ENCODE data around the gene RAMP2.
"Not testable (repeated sequence)": the region's sequence is repeated elsewhere in the genome, so short reads cannot be mapped to it uniquely, and the experiment has no call there.

Gene RAMP2

GRCh38 chr17:42769964-42770363, 8.9 kb downstream of the RAMP2 start:
- DNase-seq (ENCODE audit: low read depth in 2 of 2) = not testable (repeated sequence)

- no peak for DNase-seq (ENCODE audit: low read depth in 2 of 2)
These were observed 11.9 kb downstream of the RAMP2 start for GRCh38 chr17:42772945-42773289.

GRCh38 chr17:42773290-42774035, 12.4 kb downstream of the RAMP2 start, which contains the start of gene VPS25:
TSS of gene VPS25 (plus strand) at chr17:42773449. CDS start at chr17:42773476, 27 bp downstream.
- DNase-seq (ENCODE audit: low read depth in 2 of 2) = peak; percentile 50 to 59

- DNase-seq (ENCODE audit: low read depth in 2 of 2) = no peak
These were observed 13.2 kb downstream of the RAMP2 start for GRCh38 chr17:42774066-42774745.

GRCh38 chr17:42775534-42776098, 14.6 kb downstream of the RAMP2 start:
- DNase-seq (ENCODE audit: low read depth in 2 of 2) = no peak

GRCh38 chr17:42778570-42778969, 17.5 kb downstream of the RAMP2 start:
- DNase-seq (ENCODE audit: low read depth in 2 of 2) = no peak

- DNase-seq (ENCODE audit: low read depth in 2 of 2) = no peak
These were observed 18.4 kb downstream of the RAMP2 start for GRCh38 chr17:42779304-42779935.

- DNase-seq (ENCODE audit: low read depth in 2 of 2) = no peak
These were observed 19.2 kb downstream of the RAMP2 start, which contains the start of gene WNK4 for GRCh38 chr17:42779936-42780850. TSS of gene WNK4 (plus strand) at chr17:42780610. CDS start at chr17:42780699, 89 bp downstream.

- no peak for DNase-seq (ENCODE audit: low read depth in 2 of 2)
These were observed 20.0 kb downstream of the RAMP2 start for GRCh38 chr17:42780851-42781638.

- no peak for DNase-seq (ENCODE audit: low read depth in 2 of 2)
These were observed 20.7 kb downstream of the RAMP2 start for GRCh38 chr17:42781639-42782165.

- no peak for DNase-seq (ENCODE audit: low read depth in 2 of 2)
These were observed 21.4 kb downstream of the RAMP2 start for GRCh38 chr17:42782166-42783061.

- DNase-seq (ENCODE audit: low read depth in 2 of 2) = no peak
These were observed 22.2 kb downstream of the RAMP2 start for GRCh38 chr17:42783062-42783790.

GRCh38 chr17:42783791-42784138, 22.7 kb downstream of the RAMP2 start:
- no peak for DNase-seq (ENCODE audit: low read depth in 2 of 2)

GRCh38 chr17:42784409-42784808, 23.4 kb downstream of the RAMP2 start:
- no peak for DNase-seq (ENCODE audit: low read depth in 2 of 2)

GRCh38 chr17:42784811-42785592, 24.0 kb downstream of the RAMP2 start:
- no peak for DNase-seq (ENCODE audit: low read depth in 2 of 2)

- DNase-seq (ENCODE audit: low read depth in 2 of 2) = no peak
These were observed 26.2 kb downstream of the RAMP2 start for GRCh38 chr17:42787266-42787665.

- DNase-seq (ENCODE audit: low read depth in 2 of 2) = no peak
These were observed 30.9 kb downstream of the RAMP2 start for GRCh38 chr17:42791948-42792347.

- DNase-seq (ENCODE audit: low read depth in 2 of 2) = no peak
These were observed 31.5 kb downstream of the RAMP2 start for GRCh38 chr17:42792545-42792944.

All from stimulated activated CD8-positive, alpha-beta memory T cell treated with anti-CD3 and anti-CD28 coated beads, Interleukin-2, amount 100 ng/mL, for 1 hour (primary cell).